Retinal pigment epithelial cell (primary cell): ENCODE data around the gene LRRC23.

Source experiments
- DNase-seq: peaks from one replicate; pipeline ENCODE4 v3.0.0-alpha.2; 2010; ENCODE audit warnings: low read depth
- H3K4me3 ChIP-seq: 2 replicates; pipeline ENCODE4 v1.5.1; 2011; ENCODE audit warnings: mild to moderate bottlenecking, low read length, control low read depth, moderate library complexity
- TF ChIP-seq, protein P1 (sequence below): conservative IDR thresholded peaks from 2 replicates; pipeline ENCODE4 v1.5.1; 2011; ENCODE audit warnings: low read depth, low read length, control low read depth, inconsistent platforms

Gene LRRC23

DNA sequence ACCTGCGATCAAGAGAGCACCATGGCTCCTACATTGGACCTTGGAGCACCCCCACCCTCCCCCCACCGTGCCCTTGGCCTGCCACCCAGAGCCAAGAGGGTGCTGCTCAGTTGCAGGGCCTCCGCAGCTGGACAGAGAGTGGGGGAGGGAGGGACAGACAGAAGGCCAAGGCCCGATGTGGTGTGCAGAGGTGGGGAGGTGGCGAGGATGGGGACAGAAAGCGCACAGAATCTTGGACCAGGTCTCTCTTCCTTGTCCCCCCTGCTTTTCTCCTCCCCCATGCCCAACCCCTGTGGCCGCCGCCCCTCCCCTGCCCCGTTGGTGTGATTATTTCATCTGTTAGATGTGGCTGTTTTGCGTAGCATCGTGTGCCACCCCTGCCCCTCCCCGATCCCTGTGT lies 37.2 kb downstream of the LRRC23 start:
- H3K4me3 ChIP-seq = no peak overlapping the region
- TF ChIP-seq, protein P1, sequence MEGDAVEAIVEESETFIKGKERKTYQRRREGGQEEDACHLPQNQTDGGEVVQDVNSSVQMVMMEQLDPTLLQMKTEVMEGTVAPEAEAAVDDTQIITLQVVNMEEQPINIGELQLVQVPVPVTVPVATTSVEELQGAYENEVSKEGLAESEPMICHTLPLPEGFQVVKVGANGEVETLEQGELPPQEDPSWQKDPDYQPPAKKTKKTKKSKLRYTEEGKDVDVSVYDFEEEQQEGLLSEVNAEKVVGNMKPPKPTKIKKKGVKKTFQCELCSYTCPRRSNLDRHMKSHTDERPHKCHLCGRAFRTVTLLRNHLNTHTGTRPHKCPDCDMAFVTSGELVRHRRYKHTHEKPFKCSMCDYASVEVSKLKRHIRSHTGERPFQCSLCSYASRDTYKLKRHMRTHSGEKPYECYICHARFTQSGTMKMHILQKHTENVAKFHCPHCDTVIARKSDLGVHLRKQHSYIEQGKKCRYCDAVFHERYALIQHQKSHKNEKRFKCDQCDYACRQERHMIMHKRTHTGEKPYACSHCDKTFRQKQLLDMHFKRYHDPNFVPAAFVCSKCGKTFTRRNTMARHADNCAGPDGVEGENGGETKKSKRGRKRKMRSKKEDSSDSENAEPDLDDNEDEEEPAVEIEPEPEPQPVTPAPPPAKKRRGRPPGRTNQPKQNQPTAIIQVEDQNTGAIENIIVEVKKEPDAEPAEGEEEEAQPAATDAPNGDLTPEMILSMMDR = no peak
- DNase-seq = no peak

- TF ChIP-seq, protein P1 = no peak
- no peak for DNase-seq
- no peak overlapping the region for H3K4me3 ChIP-seq
Observed at GRCh38 chr12:6942331-6942665, 37.7 kb downstream of the LRRC23 start.

- peak; percentile 83 for DNase-seq
- TF ChIP-seq, protein P1 = no peak
- H3K4me3 ChIP-seq = no peak overlapping the region
Observed at GRCh38 chr12:6943389-6943721, 38.7 kb downstream of the LRRC23 start.

GRCh38 chr12:6943722-6944380 lies 39.2 kb downstream of the LRRC23 start, which contains the start of the genes C12orf57 and RNU7-1:
Gene C12orf57, plus strand, starts transcription at chr12:6944022. Its CDS starts 100 bp downstream, at chr12:6944122.
Gene RNU7-1, plus strand, starts transcription at chr12:6943816.
- TF ChIP-seq, protein P1 = no peak
- DNase-seq = peak; percentile 85
- peak within 1 kb of the TSS; percentile 69 for H3K4me3 ChIP-seq

DNA sequence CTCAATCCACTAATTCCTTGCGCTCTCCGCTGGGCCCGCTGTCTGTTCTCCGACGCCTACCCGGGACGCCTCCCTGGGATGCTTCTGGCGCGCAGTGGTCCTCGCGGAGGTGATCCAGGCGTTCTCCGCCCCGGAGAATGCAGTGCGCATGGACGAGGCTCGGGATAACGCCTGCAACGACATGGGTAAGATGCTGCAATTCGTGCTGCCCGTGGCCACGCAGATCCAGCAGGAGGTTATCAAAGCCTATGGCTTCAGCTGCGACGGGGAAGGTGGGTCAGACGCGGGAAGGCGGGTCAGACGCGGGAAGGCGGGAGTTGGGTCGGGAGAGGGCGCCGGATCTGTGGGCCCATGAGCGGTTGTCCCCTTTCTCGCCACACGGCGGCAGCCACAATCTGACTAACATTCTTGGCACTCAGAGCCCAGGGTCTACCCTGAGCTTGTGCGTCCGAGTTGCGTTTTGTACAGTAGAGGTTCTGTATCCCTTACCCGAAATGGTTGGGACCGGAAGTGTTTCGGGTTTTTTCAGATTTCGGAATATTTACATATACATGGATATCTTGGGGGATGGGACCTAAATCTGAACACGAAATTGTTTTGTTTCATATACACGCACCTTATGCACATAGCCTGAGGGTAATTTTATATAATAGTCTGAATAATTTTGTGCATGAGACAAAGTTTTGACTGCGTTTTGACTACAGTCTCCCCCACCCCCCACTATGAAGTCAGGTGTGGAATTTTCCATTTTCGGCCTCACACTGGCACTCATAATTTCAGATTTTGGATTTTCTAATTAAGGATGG lies 40.0 kb downstream of the LRRC23 start:
- DNase-seq = no peak
- TF ChIP-seq, protein P1 = peak; percentile 79
- H3K4me3 ChIP-seq = peak overlapping the region; percentile 69

GRCh38 chr12:6945613-6946012 lies 41.0 kb downstream of the LRRC23 start:
- TF ChIP-seq, protein P1 = no peak
- DNase-seq = no peak

More at GRCh38 chr12:6945613-6946012, 41.0 kb downstream of the LRRC23 start:
- no peak overlapping the region for H3K4me3 ChIP-seq
